IMR-90 (cell line): ENCODE data around the gene PDCL2. TPM values are rescaled to one million over a fixed set of nuclear protein-coding genes. Genes with fewer than 3 reads are reported as not detected.

Experiments
- ATAC-seq: fragments of 200-7000 bp; cut with Tn5 transposase; 2 replicates; pipeline ENCODE4 v1.9.1; 2020; ENCODE audit warnings: low read depth, mild to moderate bottlenecking, moderate library complexity
- BruUV-seq: library from RNA; stranded (reverse); fragments of 400-500 nt; replicated peaks from 2 replicates; lab custom pipeline; 2021; lab: Mats Ljungman, UMichigan
- CTCF ChIA-PET: fragments of 300-600 bp; formaldehyde crosslinking; extraction: SDS; loops from one replicate; lab custom pipeline; 2021; ENCODE audit warnings: antibody characterized with exemption; lab: Yijun Ruan, JAX
- POLR2A ChIA-PET: fragments of 300-600 bp; sonication (Branson Sonifier 250); formaldehyde crosslinking; loops from one replicate; lab custom pipeline; 2022; ENCODE audit warnings: antibody characterized with exemption; ENCODE audit not compliant: unreplicated experiment; lab: Charles Lee
- DNase-seq: peaks from one replicate; pipeline ENCODE4 v3.0.0; 2013
- H2AFZ ChIP-seq: replicated peaks from 2 replicates; pipeline ENCODE3; 2013; ENCODE audit warnings: low read length, mild to moderate bottlenecking; ENCODE audit not compliant: poor library complexity
- H2AK5ac ChIP-seq: 2 replicates; pipeline ENCODE4 v1.6.1; 2013; ENCODE audit warnings: low read depth, low read length, inconsistent platforms
- H2AK9ac ChIP-seq: replicated peaks from 2 replicates; pipeline ENCODE3; 2013; ENCODE audit warnings: mild to moderate bottlenecking, low read depth, low read length, moderate library complexity; ENCODE audit not compliant: poor library complexity
- H2BK120ac ChIP-seq: 2 replicates; pipeline ENCODE4 v1.6.1; 2013; ENCODE audit warnings: low read depth, low read length, inconsistent platforms
- H2BK15ac ChIP-seq: 3 replicates; pipeline ENCODE4 v1.6.1; 2013; ENCODE audit warnings: low read depth, low read length, inconsistent platforms
- H2BK20ac ChIP-seq: 2 replicates; pipeline ENCODE4 v1.6.1; 2013; ENCODE audit warnings: low read depth, mild to moderate bottlenecking, inconsistent platforms, low read length, moderate library complexity
- H2BK5ac ChIP-seq: 2 replicates; pipeline ENCODE4 v1.6.1; 2013; ENCODE audit warnings: mild to moderate bottlenecking, low read depth, low read length, inconsistent platforms; ENCODE audit not compliant: poor library complexity, severe bottlenecking
- H3K14ac ChIP-seq: replicated peaks from 2 replicates; pipeline ENCODE4 v1.6.1; 2013; ENCODE audit warnings: low read depth, low read length, inconsistent platforms
- H3K18ac ChIP-seq: 2 replicates; pipeline ENCODE4 v1.6.1; 2013; ENCODE audit warnings: low read depth, low read length, control low read depth
- H3K23ac ChIP-seq: 2 replicates; pipeline ENCODE4 v1.6.1; 2013; ENCODE audit warnings: low read depth, low read length, inconsistent platforms
- H3K27ac ChIP-seq: 2 replicates; pipeline ENCODE4 v1.5.1; 2013; ENCODE audit warnings: mild to moderate bottlenecking, control low read depth, low read length; ENCODE audit not compliant: insufficient read depth
- H3K27me3 ChIP-seq: 2 replicates; pipeline ENCODE4 v1.6.1; 2013; ENCODE audit warnings: low read length; ENCODE audit not compliant: control insufficient read depth, insufficient read depth
- H3K36me3 ChIP-seq: 2 replicates; pipeline ENCODE4 v1.6.1; 2013; ENCODE audit warnings: low read length, mixed read lengths; ENCODE audit not compliant: control insufficient read depth, insufficient read depth
- H3K4ac ChIP-seq: 2 replicates; pipeline ENCODE4 v1.6.1; 2013; ENCODE audit warnings: low read depth, low read length, inconsistent platforms
- H3K4me1 ChIP-seq: 2 replicates; pipeline ENCODE4 v1.6.1; 2013; ENCODE audit warnings: low read length, mixed read lengths; ENCODE audit not compliant: control insufficient read depth, insufficient read depth
- H3K4me2 ChIP-seq: 2 replicates; pipeline ENCODE4 v1.6.1; 2013; ENCODE audit warnings: low read depth, mild to moderate bottlenecking, control low read depth, low read length, moderate library complexity
- H3K4me3 ChIP-seq: 2 replicates; pipeline ENCODE4 v1.5.1; 2013; ENCODE audit warnings: low read depth, mild to moderate bottlenecking, control low read depth, low read length, moderate library complexity; ENCODE audit not compliant: insufficient read depth
- H3K56ac ChIP-seq: 2 replicates; pipeline ENCODE4 v1.6.1; 2013; ENCODE audit warnings: low read length, inconsistent platforms; ENCODE audit not compliant: insufficient read depth; ENCODE audit errors: extremely low read depth
- H3K79me1 ChIP-seq, 2 experiments: 2 replicates each; pipeline ENCODE4 v1.6.1; 2013; ENCODE audit warnings: low read length in 2 of 2, inconsistent platforms in 1 of 2, low read depth in 1 of 2
- H3K9ac ChIP-seq: 2 replicates; pipeline ENCODE4 v1.6.1; 2013; ENCODE audit warnings: low read depth, low read length, control low read depth
- H3K9me1 ChIP-seq: 2 replicates; pipeline ENCODE4 v1.6.1; 2013; ENCODE audit warnings: low read length, inconsistent platforms; ENCODE audit not compliant: insufficient read depth
- H3K9me3 ChIP-seq: 2 replicates; pipeline ENCODE4 v1.6.1; 2013; ENCODE audit warnings: low read length; ENCODE audit not compliant: control insufficient read depth, insufficient read depth
- H4K20me1 ChIP-seq: 2 replicates; pipeline ENCODE4 v1.6.1; 2013; ENCODE audit warnings: low read length, inconsistent platforms; ENCODE audit not compliant: insufficient read depth
- H4K5ac ChIP-seq: 2 replicates; pipeline ENCODE4 v1.6.1; 2013; ENCODE audit warnings: mild to moderate bottlenecking, low read depth, low read length, control low read depth
- H4K8ac ChIP-seq, 2 experiments: 2 replicates each; pipeline ENCODE4 v1.6.1; 2013; ENCODE audit warnings: low read depth in 2 of 2, low read length in 2 of 2, control low read depth in 1 of 2, inconsistent platforms in 1 of 2
- H4K91ac ChIP-seq: 2 replicates; pipeline ENCODE4 v1.6.1; 2013; ENCODE audit warnings: low read depth, low read length, inconsistent platforms; ENCODE audit not compliant: insufficient read depth
- BHLHE40 ChIP-seq: fragments of 150-350 bp; IDR thresholded peaks from 2 replicates; pipeline ENCODE4 v1.6.1; 2016; ENCODE audit warnings: mild to moderate bottlenecking, low read depth, low read length
- CEBPB ChIP-seq: IDR thresholded peaks from 2 replicates; pipeline ENCODE4 v1.6.1; 2012; ENCODE audit warnings: low read depth, low read length, improper control_type of control experiment
- CHD1 ChIP-seq: IDR thresholded peaks from 2 replicates; pipeline ENCODE4 v1.6.1; 2012; ENCODE audit warnings: low read depth, low read length, improper control_type of control experiment
- FOS ChIP-seq: fragments of 150-350 bp; IDR thresholded peaks from 2 replicates; pipeline ENCODE4 v1.6.1; 2016; ENCODE audit warnings: low read depth, low read length
- MAFK ChIP-seq: IDR thresholded peaks from 2 replicates; pipeline ENCODE4 v1.6.1; 2012; ENCODE audit warnings: low read depth, low read length, improper control_type of control experiment
- MAZ ChIP-seq: IDR thresholded peaks from 2 replicates; pipeline ENCODE4 v1.6.1; 2012; ENCODE audit warnings: low read depth, mild to moderate bottlenecking, low read length, improper control_type of control experiment, moderate library complexity, borderline replicate concordance
- MXI1 ChIP-seq: IDR thresholded peaks from 2 replicates; pipeline ENCODE4 v1.6.1; 2012; ENCODE audit warnings: low read depth, mild to moderate bottlenecking, low read length, moderate library complexity, borderline replicate concordance
- NFE2L2 ChIP-seq: fragments of 150-350 bp; IDR thresholded peaks from 2 replicates; pipeline ENCODE4 v1.6.1; 2016; ENCODE audit warnings: low read depth, mild to moderate bottlenecking, low read length
- POLR2A ChIP-seq: IDR thresholded peaks from 2 replicates; pipeline ENCODE4 v1.6.1; 2012; ENCODE audit warnings: mild to moderate bottlenecking, low read depth, low read length
- RAD21 ChIP-seq: IDR thresholded peaks from 2 replicates; pipeline ENCODE4 v1.6.1; 2012; ENCODE audit warnings: low read length, improper control_type of control experiment
- RCOR1 ChIP-seq: IDR thresholded peaks from 2 replicates; pipeline ENCODE4 v1.6.1; 2012; ENCODE audit warnings: mild to moderate bottlenecking, low read length, improper control_type of control experiment; ENCODE audit not compliant: insufficient replicate concordance
- RFX5 ChIP-seq: IDR thresholded peaks from 2 replicates; pipeline ENCODE4 v1.8.0; 2012; ENCODE audit warnings: low read depth, mild to moderate bottlenecking, low read length, moderate library complexity
- SMC3 ChIP-seq: fragments of 150-350 bp; IDR thresholded peaks from 2 replicates; pipeline ENCODE4 v1.6.1; 2016; ENCODE audit warnings: low read depth, mild to moderate bottlenecking, antibody characterized with exemption, low read length, moderate library complexity
- WGBS, 2 experiments: methylation state at CpG; one replicate each; pipeline versions ENCODE4 v1.1.5 to v1.1.7; 2013; ENCODE audit warnings: missing lambda C conversion rate in 2 of 2; ENCODE audit not compliant: insufficient read length in 1 of 2; ENCODE audit errors: extremely low coverage in 2 of 2; 5-methylcytosine and 5-hydroxymethylcytosine counted together
- dilution Hi-C: fragments of 300-500 bp; cut with HindIII; formaldehyde crosslinking; loops from one replicate; pipeline ENCODE4 v1.14.3; 2018; ENCODE audit warnings: low sequenced_read_pairs; ENCODE audit not compliant: unreplicated experiment
- in situ Hi-C: fragments of 300-500 bp; cut with MboI; formaldehyde crosslinking; loops from 3 replicates; pipeline ENCODE4 v1.14.3; 2019; ENCODE audit warnings: low sequenced_read_pairs, inconsistent platforms, mixed read lengths
- intact Hi-C: fragments of 100-400 bp; cut with micrococcal nuclease; formaldehyde crosslinking; loops from 2 replicates; pipeline ENCODE4 v1.10.0; 2022
- polyA plus RNA-seq, 3 experiments: library from polyadenylated mRNA; depleted of rRNA; stranded (reverse); fragments of >200 nt; gene quantifications; 2 replicates each; pipeline ENCODE4 v1.2.3, GENCODE V29; 2012; ENCODE audit warnings: low replicate concordance in 1 of 3
- total RNA-seq: library from RNA; depleted of rRNA; stranded (reverse); fragments of >200 nt; gene quantifications from 2 replicates; pipeline ENCODE4 v1.2.3, GENCODE V29; 2012
- TF ChIP-seq, protein P1 (sequence below): fragments of 150-350 bp; IDR thresholded peaks from 2 replicates; pipeline ENCODE4 v1.6.1; 2017; ENCODE audit warnings: mild to moderate bottlenecking, antibody characterized with exemption, low read length, low read depth
- TF ChIP-seq, protein P2 (sequence below): conservative IDR thresholded peaks from 2 replicates; pipeline ENCODE4 v1.5.1; 2012; ENCODE audit warnings: mild to moderate bottlenecking, low read depth, low read length, improper control_type of control experiment
- TF ChIP-seq, protein P3 (sequence below): fragments of 150-350 bp; IDR thresholded peaks from 2 replicates; pipeline ENCODE4 v1.6.1; 2016; ENCODE audit warnings: low read depth, mild to moderate bottlenecking, low read length, moderate library complexity, borderline replicate concordance

PDCL2 gene
- total and polyA plus RNA-seq, 2 of the 4 experiments (the other 2 are of a cell fraction): not detected

DNA sequence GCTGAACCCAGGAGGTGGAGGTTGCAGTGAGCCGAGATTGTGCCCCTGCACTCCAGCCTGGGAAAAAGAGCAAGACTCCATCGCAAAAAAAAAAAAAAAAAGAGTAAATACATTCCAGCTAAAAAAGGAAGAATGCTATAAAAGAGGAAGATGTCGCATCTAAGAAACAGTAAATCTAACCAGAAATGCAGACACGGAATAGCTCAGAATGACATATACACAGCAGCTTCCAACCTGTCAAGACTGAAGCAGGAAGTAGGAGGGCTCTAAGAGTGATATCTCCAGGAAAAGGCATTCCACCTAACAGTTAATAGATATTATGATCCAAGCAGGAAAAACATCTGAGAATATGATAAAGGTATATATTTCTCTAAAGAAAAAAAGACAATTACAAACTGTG, 61.4 kb downstream of the PDCL2 start:
- intact Hi-C loops: no loop called here
- CTCF ChIA-PET: interaction anchor here (0.7 kb wide), 1 partner anchor 137 kb away, joined by 4 read pairs; no protein-coding TSS in a partner anchor
- Histone ChIP-seq H3K9me1 (no peaks in the 10 kb centered on the region), H3K4ac (no peak overlapping the region), H3K18ac (no peak overlapping the region), H2BK5ac (no peak overlapping the region), H3K56ac (no peak overlapping the region), H2BK120ac (no peak overlapping the region), H4K91ac (no peak overlapping the region), H3K27me3 (no peaks in the 10 kb centered on the region), H3K4me3 (no peak overlapping the region), H2BK15ac (no peak overlapping the region), H3K23ac (no peak overlapping the region), H2AK5ac (no peak overlapping the region), H2AK9ac (no peak overlapping the region), H3K36me3 (no peaks in the 10 kb centered on the region), H3K14ac (no peak overlapping the region), H3K79me1 (peaks cover 24 to 25% of the 10 kb centered on the region in 2 experiments), H2BK20ac (no peak overlapping the region), H4K5ac (no peak overlapping the region), H3K4me2 (no peak overlapping the region), H3K4me1 (no peaks in the 10 kb centered on the region), H3K9me3 (peaks cover 4% of the 10 kb centered on the region), H3K9ac (no peak overlapping the region), H4K8ac (no peak overlapping the region), H2AFZ (no peak overlapping the region), H3K27ac (no peak overlapping the region), H4K20me1 (no peaks in the 10 kb centered on the region; the same call in 1 of the 2 replicates)
- no TSS peak for BruUV-seq
- no peak for TF ChIP-seq MAZ
- TF ChIP-seq RAD21: no peak
- TF ChIP-seq NFE2L2: no peak
- no peak for TF ChIP-seq SMC3
- TF ChIP-seq POLR2A: no peak
- TF ChIP-seq FOS: no peak
- TF ChIP-seq, protein P1, sequence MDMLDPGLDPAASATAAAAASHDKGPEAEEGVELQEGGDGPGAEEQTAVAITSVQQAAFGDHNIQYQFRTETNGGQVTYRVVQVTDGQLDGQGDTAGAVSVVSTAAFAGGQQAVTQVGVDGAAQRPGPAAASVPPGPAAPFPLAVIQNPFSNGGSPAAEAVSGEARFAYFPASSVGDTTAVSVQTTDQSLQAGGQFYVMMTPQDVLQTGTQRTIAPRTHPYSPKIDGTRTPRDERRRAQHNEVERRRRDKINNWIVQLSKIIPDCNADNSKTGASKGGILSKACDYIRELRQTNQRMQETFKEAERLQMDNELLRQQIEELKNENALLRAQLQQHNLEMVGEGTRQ: no peak
- TF ChIP-seq, protein P2, sequence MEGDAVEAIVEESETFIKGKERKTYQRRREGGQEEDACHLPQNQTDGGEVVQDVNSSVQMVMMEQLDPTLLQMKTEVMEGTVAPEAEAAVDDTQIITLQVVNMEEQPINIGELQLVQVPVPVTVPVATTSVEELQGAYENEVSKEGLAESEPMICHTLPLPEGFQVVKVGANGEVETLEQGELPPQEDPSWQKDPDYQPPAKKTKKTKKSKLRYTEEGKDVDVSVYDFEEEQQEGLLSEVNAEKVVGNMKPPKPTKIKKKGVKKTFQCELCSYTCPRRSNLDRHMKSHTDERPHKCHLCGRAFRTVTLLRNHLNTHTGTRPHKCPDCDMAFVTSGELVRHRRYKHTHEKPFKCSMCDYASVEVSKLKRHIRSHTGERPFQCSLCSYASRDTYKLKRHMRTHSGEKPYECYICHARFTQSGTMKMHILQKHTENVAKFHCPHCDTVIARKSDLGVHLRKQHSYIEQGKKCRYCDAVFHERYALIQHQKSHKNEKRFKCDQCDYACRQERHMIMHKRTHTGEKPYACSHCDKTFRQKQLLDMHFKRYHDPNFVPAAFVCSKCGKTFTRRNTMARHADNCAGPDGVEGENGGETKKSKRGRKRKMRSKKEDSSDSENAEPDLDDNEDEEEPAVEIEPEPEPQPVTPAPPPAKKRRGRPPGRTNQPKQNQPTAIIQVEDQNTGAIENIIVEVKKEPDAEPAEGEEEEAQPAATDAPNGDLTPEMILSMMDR: no peak
- TF ChIP-seq, protein P3, sequence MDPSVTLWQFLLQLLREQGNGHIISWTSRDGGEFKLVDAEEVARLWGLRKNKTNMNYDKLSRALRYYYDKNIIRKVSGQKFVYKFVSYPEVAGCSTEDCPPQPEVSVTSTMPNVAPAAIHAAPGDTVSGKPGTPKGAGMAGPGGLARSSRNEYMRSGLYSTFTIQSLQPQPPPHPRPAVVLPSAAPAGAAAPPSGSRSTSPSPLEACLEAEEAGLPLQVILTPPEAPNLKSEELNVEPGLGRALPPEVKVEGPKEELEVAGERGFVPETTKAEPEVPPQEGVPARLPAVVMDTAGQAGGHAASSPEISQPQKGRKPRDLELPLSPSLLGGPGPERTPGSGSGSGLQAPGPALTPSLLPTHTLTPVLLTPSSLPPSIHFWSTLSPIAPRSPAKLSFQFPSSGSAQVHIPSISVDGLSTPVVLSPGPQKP: no peak
- no peak for TF ChIP-seq MXI1
- no peak for TF ChIP-seq CHD1
- TF ChIP-seq RCOR1: no peak
- TF ChIP-seq BHLHE40: no peak
- TF ChIP-seq MAFK: no peak
- no peak for TF ChIP-seq RFX5
- no peak for TF ChIP-seq CEBPB
- ATAC-seq (no peak), DNase-seq (no peak)
- in situ Hi-C loops: loop anchor here (25.0 kb wide), 1 partner anchor 1243 kb away; no protein-coding TSS in a partner anchor
- POLR2A ChIA-PET: no interaction called here
- WGBS, 2 experiments: no CpG with 5 or more reads among the region's 4 CpGs
- dilution Hi-C loops: no loop called here
